ENCODE data around the gene CFAP74. TPM values are rescaled to one million over a fixed set of nuclear protein-coding genes. Genes with fewer than 3 reads are reported as not detected.

CFAP74 gene
- total RNA-seq, 4 donors from 2014 or later: not detected

DNA sequence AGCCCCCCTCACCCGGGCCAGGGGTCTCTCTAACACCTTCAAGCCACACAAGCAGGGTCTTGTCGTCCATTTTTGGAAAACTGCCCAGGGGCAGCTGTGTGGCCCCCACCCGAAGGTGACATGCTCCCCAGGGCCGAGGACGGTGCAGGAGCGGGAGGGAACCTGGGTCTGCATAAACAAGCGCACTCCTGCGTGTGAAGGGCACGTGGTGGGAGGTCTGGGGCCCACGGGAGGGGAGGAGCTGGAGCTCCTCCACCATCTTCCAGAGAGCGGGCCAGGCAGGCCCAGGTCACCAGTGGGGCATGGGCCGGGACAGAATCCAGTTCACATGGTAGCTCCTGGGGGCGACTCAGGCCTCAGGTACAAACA is 16.5 kb downstream of the CFAP74 start:
- Histone ChIP-seq H3K9me3 (no peaks in the 10 kb centered on the region), H3K27me3 (peaks cover 21 to 33% (median 28%) of the 10 kb centered on the region in 3 donors), H3K36me3 (no peaks in the 10 kb centered on the region), H3K4me3 (no peak overlapping the region), H3K4me1 (no peaks in the 10 kb centered on the region), H3K27ac (no peak overlapping the region)
- intact Hi-C loops (cut with DNase I; ENCODE audit: low total_unique reads): no loop called here
- in situ Hi-C loops (cut with MboI; ENCODE audit: low sequenced_read_pairs in 4 of 4): no loop called here
- no peak for DNase-seq
- no peak for TF ChIP-seq POLR2A (IDR thresholded peaks at IDR 0.05)
- TF ChIP-seq, protein P1, sequence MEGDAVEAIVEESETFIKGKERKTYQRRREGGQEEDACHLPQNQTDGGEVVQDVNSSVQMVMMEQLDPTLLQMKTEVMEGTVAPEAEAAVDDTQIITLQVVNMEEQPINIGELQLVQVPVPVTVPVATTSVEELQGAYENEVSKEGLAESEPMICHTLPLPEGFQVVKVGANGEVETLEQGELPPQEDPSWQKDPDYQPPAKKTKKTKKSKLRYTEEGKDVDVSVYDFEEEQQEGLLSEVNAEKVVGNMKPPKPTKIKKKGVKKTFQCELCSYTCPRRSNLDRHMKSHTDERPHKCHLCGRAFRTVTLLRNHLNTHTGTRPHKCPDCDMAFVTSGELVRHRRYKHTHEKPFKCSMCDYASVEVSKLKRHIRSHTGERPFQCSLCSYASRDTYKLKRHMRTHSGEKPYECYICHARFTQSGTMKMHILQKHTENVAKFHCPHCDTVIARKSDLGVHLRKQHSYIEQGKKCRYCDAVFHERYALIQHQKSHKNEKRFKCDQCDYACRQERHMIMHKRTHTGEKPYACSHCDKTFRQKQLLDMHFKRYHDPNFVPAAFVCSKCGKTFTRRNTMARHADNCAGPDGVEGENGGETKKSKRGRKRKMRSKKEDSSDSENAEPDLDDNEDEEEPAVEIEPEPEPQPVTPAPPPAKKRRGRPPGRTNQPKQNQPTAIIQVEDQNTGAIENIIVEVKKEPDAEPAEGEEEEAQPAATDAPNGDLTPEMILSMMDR (IDR thresholded peaks at IDR 0.05 in 4 of 5, conservative IDR thresholded peaks at IDR 0.05 in 1 of 5): no peak
- ATAC-seq: no peak

DNA sequence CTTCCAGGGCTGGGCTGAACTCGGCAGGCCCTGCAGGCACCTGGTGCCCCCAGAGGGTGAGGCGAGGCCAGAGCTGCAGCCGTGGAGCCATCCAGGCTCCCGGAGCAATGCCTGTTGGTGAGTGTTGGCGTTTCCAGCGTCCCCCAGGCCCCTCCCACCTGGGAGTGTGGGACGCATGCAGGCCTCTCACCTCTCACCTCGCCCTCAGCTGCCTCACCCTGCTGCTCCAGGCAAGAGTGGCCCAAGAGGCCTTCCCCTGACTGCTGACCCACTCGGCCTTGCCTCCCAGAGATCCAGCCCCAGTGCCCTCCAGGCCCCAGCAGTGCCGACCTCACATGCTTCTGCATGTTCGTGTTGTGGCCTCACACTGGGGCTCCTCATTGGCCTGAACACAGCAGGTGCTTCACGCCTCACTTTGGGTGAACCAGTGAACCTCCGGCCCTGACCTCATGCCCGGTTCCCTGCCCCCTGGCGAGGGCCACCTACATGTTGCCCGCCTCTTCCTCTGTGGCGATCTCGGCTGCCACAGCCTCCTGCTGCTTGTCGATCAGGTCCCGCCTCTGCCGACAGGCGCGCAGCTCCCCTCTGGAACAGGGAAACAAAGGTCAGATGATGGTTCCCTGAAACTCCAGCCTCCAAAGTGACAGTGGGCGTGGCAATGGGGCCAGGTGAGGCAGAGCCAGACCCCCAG is 17.0 kb downstream of the CFAP74 start:
- no peak overlapping the region for H3K27ac ChIP-seq
- TF ChIP-seq POLR2A (IDR thresholded peaks at IDR 0.05): no peak
- TF ChIP-seq, protein P1 (IDR thresholded peaks at IDR 0.05 in 4 of 5, conservative IDR thresholded peaks at IDR 0.05 in 1 of 5): no peak
- no peak for ATAC-seq
- no peaks in the 10 kb centered on the region for H3K4me1 ChIP-seq
- no peak overlapping the region for H3K4me3 ChIP-seq
- no peaks in the 10 kb centered on the region for H3K36me3 ChIP-seq
- H3K9me3 ChIP-seq: no peaks in the 10 kb centered on the region
- peaks cover 21 to 33% (median 28%) of the 10 kb centered on the region in 3 donors for H3K27me3 ChIP-seq
- in situ Hi-C loops (cut with MboI; ENCODE audit: low sequenced_read_pairs in 4 of 4): no loop called here
- no peak for DNase-seq
- intact Hi-C loops (cut with DNase I; ENCODE audit: low total_unique reads): no loop called here

DNA sequence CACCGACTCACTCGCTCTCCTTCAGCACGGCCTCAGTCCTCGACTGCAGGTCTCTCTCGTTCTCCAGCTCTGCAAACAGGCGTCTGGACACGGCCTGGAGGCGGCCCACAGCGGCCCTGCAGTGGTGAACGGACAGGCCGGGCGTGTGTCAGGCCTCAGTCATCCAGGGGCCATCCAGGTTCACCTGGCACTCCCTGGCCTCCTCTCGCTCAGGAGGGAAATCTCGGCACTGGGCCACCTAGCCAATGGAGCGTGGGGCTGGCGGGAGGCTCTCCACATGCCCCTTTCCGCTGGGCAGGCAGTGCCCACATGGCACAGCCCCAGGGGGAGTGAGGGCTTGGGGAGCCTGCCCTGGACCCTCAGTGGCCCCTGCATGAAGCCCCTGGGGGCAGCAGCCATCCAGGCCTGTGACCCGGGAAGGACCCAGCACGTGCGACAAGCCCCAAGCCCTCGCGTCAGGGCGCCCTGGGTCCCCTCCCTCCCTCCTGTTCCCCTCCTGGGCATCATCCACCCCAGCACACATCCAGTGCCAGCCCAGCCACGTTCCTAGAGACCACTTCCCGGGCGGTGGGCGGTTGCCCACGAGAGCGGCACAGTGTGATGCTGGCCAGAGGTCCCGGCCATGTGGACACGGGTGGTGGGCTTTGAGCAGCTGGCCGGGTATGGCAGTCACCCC is 18.1 kb downstream of the CFAP74 start:
- no peaks in the 10 kb centered on the region for H3K4me1 ChIP-seq
- no peaks in the 10 kb centered on the region for H3K9me3 ChIP-seq
- DNase-seq (no peak), ATAC-seq (no peak)
- peaks cover 19 to 23% (median 21%) of the 10 kb centered on the region in 3 donors for H3K27me3 ChIP-seq
- in situ Hi-C loops (cut with MboI; ENCODE audit: low sequenced_read_pairs in 4 of 4): no loop called here
- intact Hi-C loops (cut with DNase I; ENCODE audit: low total_unique reads): no loop called here
- no peaks in the 10 kb centered on the region for H3K36me3 ChIP-seq
- no peak overlapping the region for H3K4me3 ChIP-seq
- H3K27ac ChIP-seq: no peak overlapping the region
- TF ChIP-seq, protein P1 (IDR thresholded peaks at IDR 0.05 in 4 of 5, conservative IDR thresholded peaks at IDR 0.05 in 1 of 5): no peak
- no peak for TF ChIP-seq POLR2A (IDR thresholded peaks at IDR 0.05)

DNA sequence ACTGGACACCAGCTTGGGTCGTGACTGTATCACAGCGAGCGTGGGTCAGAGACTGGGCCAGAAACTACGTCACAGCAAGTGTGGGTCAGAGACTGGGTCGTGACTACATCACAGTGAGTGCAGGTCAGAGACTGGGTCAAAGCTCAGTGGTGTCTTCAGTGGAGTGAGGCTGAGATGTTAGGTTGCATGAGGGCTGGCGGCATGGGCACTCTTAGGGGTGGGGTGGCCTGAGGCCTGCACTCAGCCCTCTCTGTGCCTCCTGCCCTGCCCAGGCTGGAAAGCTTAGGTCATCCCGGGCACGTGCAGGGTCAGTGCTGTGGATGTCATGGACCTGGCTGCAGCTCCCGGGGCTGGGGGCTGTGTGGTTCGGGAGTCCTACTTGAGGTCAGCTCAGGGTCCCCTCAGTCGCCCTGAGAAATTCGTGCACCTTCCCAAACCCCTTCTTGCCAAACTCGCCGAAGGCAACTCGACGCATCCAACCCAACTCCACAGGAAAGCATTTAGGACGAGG is 19.0 kb downstream of the CFAP74 start:
- H3K36me3 ChIP-seq: no peaks in the 10 kb centered on the region
- H3K4me3 ChIP-seq: no peak overlapping the region
- no peaks in the 10 kb centered on the region for H3K4me1 ChIP-seq
- ATAC-seq (no peak), DNase-seq (no peak)
- intact Hi-C loops (cut with DNase I; ENCODE audit: low total_unique reads): no loop called here
- in situ Hi-C loops (cut with MboI; ENCODE audit: low sequenced_read_pairs in 4 of 4): no loop called here
- no peak overlapping the region for H3K27ac ChIP-seq
- H3K9me3 ChIP-seq: no peaks in the 10 kb centered on the region
- H3K27me3 ChIP-seq: peaks cover 13 to 19% (median 19%) of the 10 kb centered on the region in 3 donors
- TF ChIP-seq, protein P1 (IDR thresholded peaks at IDR 0.05 in 4 of 5, conservative IDR thresholded peaks at IDR 0.05 in 1 of 5): no peak
- TF ChIP-seq POLR2A (IDR thresholded peaks at IDR 0.05): no peak
